BJ (cell line): ENCODE data around the gene GDAP2. TPM values are rescaled to one million over a fixed set of nuclear protein-coding genes. Genes with fewer than 3 reads are reported as not detected.
"Not testable (repeated sequence)": the region's sequence is repeated elsewhere in the genome, so short reads cannot be mapped to it uniquely, and the experiment has no call there.

Source experiments
- CTCF ChIA-PET: fragments of 350-600 bp; formaldehyde crosslinking; extraction: SDS; loops from one replicate; lab custom pipeline; 2021; ENCODE audit warnings: antibody characterized with exemption, inconsistent platforms; lab: Yijun Ruan, JAX
- POLR2A ChIA-PET: fragments of 300-600 bp; sonication (Branson Sonifier 250); formaldehyde crosslinking; extraction: SDS; loops from one replicate; lab custom pipeline; 2021; ENCODE audit warnings: antibody characterized with exemption; lab: Charles Lee
- DNase-seq: peaks from one replicate; pipeline ENCODE4 v3.0.0-alpha.2; 2011; ENCODE audit warnings: low read depth
- H3K27me3 ChIP-seq: 2 replicates; pipeline ENCODE4 v1.6.0; 2011; ENCODE audit warnings: low read length; ENCODE audit not compliant: control insufficient read depth, insufficient read depth
- H3K36me3 ChIP-seq: 2 replicates; pipeline ENCODE4 v1.5.1; 2011; ENCODE audit warnings: low read length; ENCODE audit not compliant: control insufficient read depth, insufficient read depth
- H3K4me3 ChIP-seq: 2 replicates; pipeline ENCODE4 v1.5.1; 2011; ENCODE audit warnings: low read depth, mild to moderate bottlenecking, control low read depth, low read length
- CTCF ChIP-seq: IDR thresholded peaks from 2 replicates; pipeline ENCODE4 v1.5.1; 2011; ENCODE audit warnings: low read depth, mild to moderate bottlenecking, control low read depth, inconsistent platforms, low read length, moderate library complexity; ENCODE audit not compliant: insufficient read depth
- polyA plus RNA-seq: library from polyadenylated mRNA; depleted of rRNA; stranded (reverse); fragments of >200 nt; gene quantifications from 2 replicates; pipeline ENCODE4 v1.2.3, GENCODE V29; 2011

Gene GDAP2
- polyA plus RNA-seq, 1 experiment, result 8.1 TPM

- no peak for TF ChIP-seq CTCF
- Histone ChIP-seq H3K4me3 (no peak overlapping the region), H3K27me3 (no peaks in the 10 kb centered on the region), H3K36me3 (no peaks in the 10 kb centered on the region)
- ChIA-PET POLR2A (interaction anchor here (0.6 kb wide), 1 partner anchor 52 kb away, joined by 13 read pairs; no protein-coding TSS in a partner anchor), CTCF (no interaction called here)
- DNase-seq, result no peak
Measured at GRCh38 chr1:117852853-117853553, 76.4 kb downstream of the GDAP2 start.

- POLR2A ChIA-PET, result interaction anchor here (0.6 kb wide), 1 partner anchor 10 kb away, joined by 3 read pairs; no protein-coding TSS in a partner anchor
- no peak for DNase-seq
- Histone ChIP-seq H3K27me3 (no peaks in the 10 kb centered on the region), H3K36me3 (no peaks in the 10 kb centered on the region), H3K4me3 (no peak overlapping the region)
- CTCF ChIA-PET, result no interaction called here
- no peak for TF ChIP-seq CTCF
Measured at GRCh38 chr1:117851687-117852086, 77.7 kb downstream of the GDAP2 start.

GRCh38 chr1:117846674-117847425 is 82.6 kb downstream of the GDAP2 start:
- CTCF ChIA-PET, result interaction anchor here (1.0 kb wide), 1 partner anchor 93 kb away, joined by 5 read pairs; no protein-coding TSS in a partner anchor
- Histone ChIP-seq H3K36me3 (no peaks in the 10 kb centered on the region), H3K27me3 (no peaks in the 10 kb centered on the region), H3K4me3 (no peak overlapping the region)
- POLR2A ChIA-PET, result no interaction called here
- TF ChIP-seq CTCF, result no peak
- DNase-seq, result no peak

GRCh38 chr1:117844478-117844877 is 84.9 kb downstream of the GDAP2 start:
- CTCF ChIA-PET, result interaction anchor here (1.2 kb wide), 1 partner anchor 24 kb away, joined by 3 read pairs; no protein-coding TSS in a partner anchor
- H3K4me3 ChIP-seq, POLR2A ChIA-PET, H3K27me3 ChIP-seq, H3K36me3 ChIP-seq, DNase-seq: not testable (repeated sequence)

GRCh38 chr1:117843791-117844190 is 85.6 kb downstream of the GDAP2 start:
- CTCF ChIA-PET, result interaction anchor here (1.2 kb wide), 1 partner anchor 23 kb away, joined by 3 read pairs; no protein-coding TSS in a partner anchor
- POLR2A ChIA-PET, result no interaction called here

More at GRCh38 chr1:117843791-117844190, 85.6 kb downstream of the GDAP2 start:
- H3K27me3 ChIP-seq, result no peaks in the 10 kb centered on the region
- no peak overlapping the region for H3K4me3 ChIP-seq
- H3K36me3 ChIP-seq, result no peaks in the 10 kb centered on the region
- TF ChIP-seq CTCF, result no peak
- DNase-seq, result no peak
